Aorta (tissue), 5 donors: Measurements from ENCODE around the gene DNAJC15. TPM values are rescaled to one million over a fixed set of nuclear protein-coding genes. Genes with fewer than 3 reads are reported as not detected.
"Not testable (repeated sequence)": the region's sequence is repeated elsewhere in the genome, so short reads cannot be mapped to it uniquely, and the experiment has no call there.

Source experiments
- ATAC-seq: fragments of 200-7000 bp; cut with Tn5 transposase; one replicate; pipeline ENCODE4 v1.9.1; 2022; ENCODE audit warnings: moderate library complexity; ENCODE audit not compliant: low FRiP score
- DNase-seq, 2 donors: peaks; one replicate each; pipeline ENCODE4 v3.0.0-alpha.2; 2020
- H3K27ac ChIP-seq, 2 donors: one replicate each; pipeline ENCODE4 v1.5.1; 2013; ENCODE audit warnings: low read length in 2 of 2, mild to moderate bottlenecking in 2 of 2, moderate library complexity in 2 of 2, control low read depth in 1 of 2, inconsistent platforms in 1 of 2, low read depth in 1 of 2
- H3K27me3 ChIP-seq, 2 donors: one replicate each; pipeline ENCODE4 v1.6.1; 2013; ENCODE audit warnings: control low read depth in 1 of 2, low read length in 1 of 2, mild to moderate bottlenecking in 1 of 2, moderate library complexity in 1 of 2; ENCODE audit not compliant: insufficient read depth in 2 of 2, control insufficient read depth in 1 of 2
- H3K36me3 ChIP-seq, 2 donors: one replicate each; pipeline ENCODE4 v1.6.1; 2013; ENCODE audit warnings: control low read depth in 1 of 2, low read length in 1 of 2, mild to moderate bottlenecking in 1 of 2; ENCODE audit not compliant: insufficient read depth in 2 of 2, control insufficient read depth in 1 of 2
- H3K4me1 ChIP-seq, 2 donors: one replicate each; pipeline ENCODE4 v1.6.1; 2013; ENCODE audit warnings: low read length in 2 of 2, control low read depth in 1 of 2, mild to moderate bottlenecking in 1 of 2, moderate library complexity in 1 of 2; ENCODE audit not compliant: insufficient read depth in 2 of 2, control insufficient read depth in 1 of 2
- H3K4me3 ChIP-seq, 2 donors: one replicate each; pipeline ENCODE4 v1.5.1; 2013; ENCODE audit warnings: low read length in 2 of 2, control low read depth in 1 of 2, mild to moderate bottlenecking in 1 of 2
- H3K9me3 ChIP-seq: one replicate; pipeline ENCODE4 v1.6.1; 2013; ENCODE audit warnings: mild to moderate bottlenecking, low read length; ENCODE audit not compliant: control insufficient read depth
- WGBS, 2 donors: extraction: QIAGEN DNeasy Blood & Tissue Kit; methylation state at CpG; one replicate each; pipeline ENCODE4 v1.1.7; 2013; 5-methylcytosine and 5-hydroxymethylcytosine counted together
- intact Hi-C, 2 donors: fragments of 100-400 bp; cut with DNase I; formaldehyde crosslinking; loops; one replicate each; pipeline versions ENCODE4 v1.14.2 to v1.15.0; 2022
- polyA plus RNA-seq, 2 donors: library from polyadenylated mRNA; stranded (reverse); fragments of 200-250 nt; gene quantifications; one replicate each; pipeline ENCODE4 v1.2.3, GENCODE V29; 2013
- total RNA-seq, 2 donors: library from RNA; stranded (reverse); fragmentation: NEBNext Ultra II Directional; extraction: Animal tissue kit (Norgen Biotek cat#: 25700); gene quantifications; one replicate each; pipeline ENCODE4 v1.2.1, GENCODE V29; 2021
- donor health status: healthy with polysubstance abuse.
- donor health status: Bipolar disorder and iron deficiency.
- donor health status: DM: no; HTN: no; CAD: no.
- donor health status: DM: no; HTN: no; CAD: no.
- donor health status: DM: yes; HTN: yes; CAD: no.

DNAJC15 gene
- total and polyA plus RNA-seq, 4 donors: 7.4 to 19.4 (median 12.1) TPM

DNA sequence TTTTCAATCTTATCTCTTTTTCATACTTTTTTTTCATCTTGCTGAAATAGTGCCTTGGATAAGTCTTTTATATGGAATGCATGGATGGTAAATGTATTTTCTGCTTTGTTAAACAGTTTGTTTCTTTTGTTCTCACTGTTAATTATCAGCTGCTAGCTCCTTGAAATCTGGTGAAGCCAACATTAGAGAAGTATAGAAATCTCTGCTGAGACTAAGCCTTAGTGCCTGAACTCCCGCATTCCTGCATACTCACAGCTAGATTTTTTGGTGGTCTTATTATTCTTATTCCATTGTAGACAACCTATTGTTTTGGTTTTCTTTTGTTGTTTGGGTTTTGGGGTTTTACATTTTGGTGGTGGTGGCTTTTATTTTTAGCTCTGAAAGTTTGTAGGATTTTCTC, 48.4 kb downstream of the DNAJC15 start:
- intact Hi-C loops: no loop called here
- Histone ChIP-seq H3K9me3 (no peaks in the 10 kb centered on the region), H3K27ac (no peak overlapping the region), H3K27me3 (no peaks in the 10 kb centered on the region), H3K4me3 (no peak overlapping the region), H3K4me1 (no peaks in the 10 kb centered on the region), H3K36me3 (no peaks in the 10 kb centered on the region)
- no peak for ATAC-seq
- 95 to 97% methylated on average over 1 of the region's 1 CpG for WGBS, 2 donors
- DNase-seq: no peak

GRCh38 chr13:43072394-43072793, 49.0 kb downstream of the DNAJC15 start:
- Histone ChIP-seq H3K4me1 (no peaks in the 10 kb centered on the region), H3K27ac (no peak overlapping the region), H3K4me3 (no peak overlapping the region), H3K27me3 (no peaks in the 10 kb centered on the region), H3K9me3 (no peaks in the 10 kb centered on the region), H3K36me3 (no peaks in the 10 kb centered on the region)
- intact Hi-C loops: no loop called here
- ATAC-seq: no peak
- peak in 1 of 2 donors; percentile 58 for DNase-seq
- WGBS, 2 donors: 94 to 95% methylated on average over 5 of the region's 5 CpGs

DNA sequence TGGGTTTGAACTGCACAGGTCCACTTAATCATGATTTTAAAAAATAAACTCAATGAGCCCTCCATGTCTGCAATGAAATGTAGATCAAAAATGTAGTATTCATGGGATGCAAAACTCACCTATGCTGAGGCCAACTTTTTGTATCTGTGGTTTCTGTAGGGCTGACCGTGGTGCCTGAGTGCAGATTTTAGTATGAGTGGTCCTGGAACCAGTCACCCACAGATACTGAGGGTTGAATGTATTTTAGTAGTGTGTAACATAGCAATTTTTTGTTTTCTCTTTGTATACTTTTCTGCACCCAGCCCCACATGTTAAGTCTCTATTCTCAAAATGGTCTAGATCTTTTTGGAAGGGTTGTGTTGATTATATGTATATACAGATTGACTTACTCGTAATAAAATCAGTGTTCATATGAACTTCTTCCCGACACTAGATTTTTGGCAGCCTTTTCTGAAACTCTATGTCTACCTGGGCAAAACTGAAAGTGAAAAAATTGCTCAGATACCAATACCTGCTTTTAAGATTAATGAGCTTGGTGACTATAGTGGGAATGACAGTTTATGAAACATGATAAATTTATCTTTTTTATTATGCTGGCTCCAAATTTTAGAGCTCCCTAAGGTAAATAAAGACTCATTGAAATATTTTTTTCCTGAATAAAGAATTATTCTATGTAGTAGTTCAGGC, 51.6 kb downstream of the DNAJC15 start:
- Histone ChIP-seq H3K36me3 (no peaks in the 10 kb centered on the region), H3K9me3 (no peaks in the 10 kb centered on the region), H3K27ac (no peak overlapping the region), H3K27me3 (no peaks in the 10 kb centered on the region), H3K4me1 (no peaks in the 10 kb centered on the region), H3K4me3 (no peak overlapping the region)
- intact Hi-C loops: no loop called here
- DNase-seq (no peak), ATAC-seq (no peak)
- 87 to 92% methylated on average over 3 of the region's 3 CpGs for WGBS, 2 donors

- DNase-seq, intact Hi-C loops: not testable (repeated sequence)
Measured at GRCh38 chr13:43075511-43075902, 52.1 kb downstream of the DNAJC15 start.

GRCh38 chr13:43077046-43077445, 53.7 kb downstream of the DNAJC15 start:
- no peak overlapping the region for H3K27ac ChIP-seq
- H3K9me3 ChIP-seq: no peaks in the 10 kb centered on the region
- intact Hi-C loops: no loop called here
- no peaks in the 10 kb centered on the region for H3K36me3 ChIP-seq
- H3K27me3 ChIP-seq: no peaks in the 10 kb centered on the region
- ATAC-seq: no peak
- 85 to 93% methylated on average over 1 of the region's 1 CpG for WGBS, 2 donors
- no peaks in the 10 kb centered on the region for H3K4me1 ChIP-seq
- H3K4me3 ChIP-seq: no peak overlapping the region
- no peak for DNase-seq

More at GRCh38 chr13:43075511-43075902, 52.1 kb downstream of the DNAJC15 start:
- not testable (repeated sequence) for H3K9me3 ChIP-seq, ATAC-seq, H3K4me3 ChIP-seq, H3K27me3 ChIP-seq, H3K27ac ChIP-seq, H3K36me3 ChIP-seq, H3K4me1 ChIP-seq
- WGBS, 2 donors: 94 to 95% methylated on average over 3 of the region's 3 CpGs

DNA sequence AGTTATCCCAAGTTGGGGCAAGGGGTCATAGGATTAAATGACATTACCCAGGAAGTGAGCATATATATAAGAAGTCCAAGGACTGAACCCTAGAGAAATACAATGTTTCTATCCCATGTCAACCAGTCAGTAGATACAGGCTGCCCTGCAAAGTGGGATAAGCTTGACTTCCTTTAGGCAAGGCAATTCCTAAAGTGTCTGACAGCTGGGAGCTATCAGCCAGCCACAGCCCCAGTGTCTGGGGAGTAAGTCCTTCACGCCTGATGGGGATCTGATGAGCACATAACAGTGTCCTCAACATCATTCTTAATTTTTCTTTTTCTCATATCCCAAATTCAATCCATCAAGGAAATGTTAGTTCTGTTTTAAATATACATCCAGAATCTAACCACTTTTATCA, 54.1 kb downstream of the DNAJC15 start:
- 96 to 100% methylated on average over 1 of the region's 1 CpG for WGBS, 2 donors
- H3K9me3 ChIP-seq: no peaks in the 10 kb centered on the region
- no peaks in the 10 kb centered on the region for H3K36me3 ChIP-seq
- intact Hi-C loops: no loop called here
- DNase-seq (no peak), ATAC-seq (no peak)
- H3K4me3 ChIP-seq: no peak overlapping the region
- H3K4me1 ChIP-seq: no peaks in the 10 kb centered on the region
- H3K27me3 ChIP-seq: no peaks in the 10 kb centered on the region
- no peak overlapping the region for H3K27ac ChIP-seq

DNA sequence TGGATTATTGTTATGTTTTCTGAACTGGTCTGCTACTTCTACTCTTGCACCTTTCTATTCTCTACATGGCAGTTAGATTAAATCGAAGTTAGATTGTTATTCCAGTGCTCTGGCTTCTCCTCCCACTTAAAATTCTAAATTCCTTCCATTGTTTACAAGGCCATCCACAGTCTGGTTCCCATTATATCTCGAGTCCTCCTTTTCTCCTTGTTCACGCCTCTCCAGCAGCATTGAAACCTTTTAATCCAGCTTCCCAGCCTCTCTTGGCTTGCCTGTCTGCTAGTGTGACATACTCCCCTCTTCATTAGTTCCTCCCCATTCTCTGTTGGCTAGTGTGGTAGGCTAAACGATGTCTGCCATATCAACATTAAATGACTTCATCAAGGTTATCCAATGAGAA, 54.5 kb downstream of the DNAJC15 start:
- intact Hi-C loops: no loop called here
- Histone ChIP-seq H3K27me3 (no peaks in the 10 kb centered on the region), H3K9me3 (no peaks in the 10 kb centered on the region), H3K4me3 (no peak overlapping the region), H3K4me1 (no peaks in the 10 kb centered on the region), H3K27ac (no peak overlapping the region), H3K36me3 (no peaks in the 10 kb centered on the region)
- 53% methylated on average over 4 of the region's 4 CpGs for WGBS, 2 donors
- ATAC-seq: no peak
- no peak for DNase-seq

DNA sequence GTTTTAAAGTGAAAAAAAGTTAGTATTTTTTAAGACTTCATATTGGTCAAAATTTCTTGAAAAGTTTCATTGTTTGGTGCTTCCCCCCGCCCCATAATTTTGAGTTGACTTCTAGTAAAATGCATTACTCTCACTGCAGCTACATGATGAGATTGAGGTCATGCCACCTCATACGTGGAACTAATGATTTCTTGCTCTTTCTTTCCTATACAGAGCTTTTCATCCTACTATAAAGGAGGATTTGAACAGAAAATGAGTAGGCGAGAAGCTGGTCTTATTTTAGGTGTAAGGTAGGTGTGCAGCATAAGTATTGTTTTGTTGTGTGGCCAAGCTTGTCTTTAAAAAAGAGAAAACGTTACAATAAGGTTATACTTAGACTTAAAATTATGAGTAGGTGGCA, 55.0 kb downstream of the DNAJC15 start:
- WGBS, 2 donors: 84 to 86% methylated on average over 4 of the region's 4 CpGs
- intact Hi-C loops: no loop called here
- ATAC-seq (no peak), DNase-seq (no peak)
- Histone ChIP-seq H3K4me3 (no peak overlapping the region), H3K27ac (no peak overlapping the region), H3K4me1 (no peaks in the 10 kb centered on the region), H3K36me3 (no peaks in the 10 kb centered on the region), H3K9me3 (no peaks in the 10 kb centered on the region), H3K27me3 (no peaks in the 10 kb centered on the region)

- H3K9me3 ChIP-seq: no peaks in the 10 kb centered on the region
- no peak overlapping the region for H3K27ac ChIP-seq
- no peak overlapping the region for H3K4me3 ChIP-seq
- 89 to 92% methylated on average over 2 of the region's 2 CpGs for WGBS, 2 donors
- DNase-seq: no peak
- H3K4me1 ChIP-seq: no peaks in the 10 kb centered on the region
- no peaks in the 10 kb centered on the region for H3K27me3 ChIP-seq
- H3K36me3 ChIP-seq: no peaks in the 10 kb centered on the region
- intact Hi-C loops: no loop called here
- no peak for ATAC-seq
Measured at GRCh38 chr13:43079392-43079931, 56.1 kb downstream of the DNAJC15 start.
